Brain microvascular endothelial cell (primary cell): ENCODE data around the gene TMPRSS3.

Experiments
- DNase-seq: peaks from one replicate; pipeline ENCODE4 v3.0.0-alpha.2; 2020
- H3K27ac ChIP-seq: fragments of 250-450 bp; sonication (Bioruptor Pico); 2 replicates; pipeline ENCODE4 v1.5.1; 2020; ENCODE audit warnings: mild to moderate bottlenecking, moderate library complexity
- H3K27me3 ChIP-seq: fragments of 250-450 bp; sonication (Bioruptor Pico); replicated peaks from 2 replicates; pipeline ENCODE4 v1.5.1; 2020; ENCODE audit warnings: mild to moderate bottlenecking
- H3K36me3 ChIP-seq: fragments of 250-450 bp; sonication (Bioruptor Pico); replicated peaks from 2 replicates; pipeline ENCODE4 v1.5.1; 2020; ENCODE audit warnings: mild to moderate bottlenecking
- H3K4me3 ChIP-seq: 2 replicates; pipeline ENCODE4 v1.5.1; 2011; ENCODE audit warnings: low read depth, mild to moderate bottlenecking, control low read depth, low read length, moderate library complexity
- in situ Hi-C: cut with HindIII; loops from 2 replicates; pipeline ENCODE4 v1.10.0; 2017; ENCODE audit warnings: low sequenced_read_pairs, low pct_ligation_motif_present
- TF ChIP-seq, protein P1 (sequence below): IDR thresholded peaks from 2 replicates; pipeline ENCODE4 v1.5.1; 2011; ENCODE audit warnings: low read depth, mild to moderate bottlenecking, moderate library complexity, low read length, control low read depth, inconsistent platforms; ENCODE audit errors: missing control alignments

The TMPRSS3 gene

DNA sequence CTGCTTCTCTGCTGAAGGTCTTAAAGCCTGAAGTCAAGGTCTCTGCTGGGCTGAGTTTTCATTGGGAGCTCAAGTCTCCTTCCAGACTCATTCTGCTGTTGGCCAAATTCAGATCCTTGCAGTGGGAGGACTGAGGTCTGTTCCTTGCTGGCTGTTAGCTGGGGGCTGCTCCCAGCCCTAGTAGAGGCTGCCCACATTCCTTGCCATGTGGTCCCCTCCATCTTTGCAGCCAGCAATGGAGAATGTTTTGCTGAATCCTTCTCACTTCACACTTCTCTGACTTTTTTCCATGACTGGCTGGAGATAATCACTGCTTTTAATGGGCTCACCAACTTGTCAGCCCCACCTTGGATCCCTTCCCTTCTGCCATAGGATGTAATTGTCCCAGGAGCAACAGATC, 41.1 kb upstream of the TMPRSS3 start:
- DNase-seq, result no peak
- Histone ChIP-seq H3K4me3 (no peak overlapping the region), H3K36me3 (no peaks in the 10 kb centered on the region), H3K27me3 (no peaks in the 10 kb centered on the region), H3K27ac (no peak overlapping the region)
- in situ Hi-C loops, result no loop called here
- TF ChIP-seq, protein P1, sequence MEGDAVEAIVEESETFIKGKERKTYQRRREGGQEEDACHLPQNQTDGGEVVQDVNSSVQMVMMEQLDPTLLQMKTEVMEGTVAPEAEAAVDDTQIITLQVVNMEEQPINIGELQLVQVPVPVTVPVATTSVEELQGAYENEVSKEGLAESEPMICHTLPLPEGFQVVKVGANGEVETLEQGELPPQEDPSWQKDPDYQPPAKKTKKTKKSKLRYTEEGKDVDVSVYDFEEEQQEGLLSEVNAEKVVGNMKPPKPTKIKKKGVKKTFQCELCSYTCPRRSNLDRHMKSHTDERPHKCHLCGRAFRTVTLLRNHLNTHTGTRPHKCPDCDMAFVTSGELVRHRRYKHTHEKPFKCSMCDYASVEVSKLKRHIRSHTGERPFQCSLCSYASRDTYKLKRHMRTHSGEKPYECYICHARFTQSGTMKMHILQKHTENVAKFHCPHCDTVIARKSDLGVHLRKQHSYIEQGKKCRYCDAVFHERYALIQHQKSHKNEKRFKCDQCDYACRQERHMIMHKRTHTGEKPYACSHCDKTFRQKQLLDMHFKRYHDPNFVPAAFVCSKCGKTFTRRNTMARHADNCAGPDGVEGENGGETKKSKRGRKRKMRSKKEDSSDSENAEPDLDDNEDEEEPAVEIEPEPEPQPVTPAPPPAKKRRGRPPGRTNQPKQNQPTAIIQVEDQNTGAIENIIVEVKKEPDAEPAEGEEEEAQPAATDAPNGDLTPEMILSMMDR, result no peak

- no peaks in the 10 kb centered on the region for H3K36me3 ChIP-seq
These were observed 40.0 kb upstream of the TMPRSS3 start for GRCh38 chr21:42435833-42436232.

GRCh38 chr21:42435401-42435800, 39.5 kb upstream of the TMPRSS3 start:
- H3K27ac ChIP-seq, result no peak overlapping the region
- H3K36me3 ChIP-seq, result no peaks in the 10 kb centered on the region
- H3K27me3 ChIP-seq, result no peaks in the 10 kb centered on the region
- DNase-seq, result no peak
- no peak overlapping the region for H3K4me3 ChIP-seq
- in situ Hi-C loops, result no loop called here
- TF ChIP-seq, protein P1, result no peak

More at GRCh38 chr21:42435833-42436232, 40.0 kb upstream of the TMPRSS3 start:
- DNase-seq, result no peak
- H3K4me3 ChIP-seq, result no peak overlapping the region
- no peaks in the 10 kb centered on the region for H3K27me3 ChIP-seq
- H3K27ac ChIP-seq, result no peak overlapping the region
- TF ChIP-seq, protein P1, result no peak
- in situ Hi-C loops, result no loop called here

- no peaks in the 10 kb centered on the region for H3K36me3 ChIP-seq
- no peak overlapping the region for H3K27ac ChIP-seq
- in situ Hi-C loops, result no loop called here
- TF ChIP-seq, protein P1, result no peak
- H3K27me3 ChIP-seq, result no peaks in the 10 kb centered on the region
- DNase-seq, result no peak
- no peak overlapping the region for H3K4me3 ChIP-seq
These were observed 39.0 kb upstream of the TMPRSS3 start for GRCh38 chr21:42434884-42435283.

- DNase-seq, result no peak
- Histone ChIP-seq H3K27ac (no peak overlapping the region), H3K36me3 (no peaks in the 10 kb centered on the region), H3K27me3 (no peaks in the 10 kb centered on the region), H3K4me3 (no peak overlapping the region)
- TF ChIP-seq, protein P1, result no peak
- in situ Hi-C loops, result no loop called here
These were observed 38.2 kb upstream of the TMPRSS3 start for GRCh38 chr21:42433946-42434551.

DNA sequence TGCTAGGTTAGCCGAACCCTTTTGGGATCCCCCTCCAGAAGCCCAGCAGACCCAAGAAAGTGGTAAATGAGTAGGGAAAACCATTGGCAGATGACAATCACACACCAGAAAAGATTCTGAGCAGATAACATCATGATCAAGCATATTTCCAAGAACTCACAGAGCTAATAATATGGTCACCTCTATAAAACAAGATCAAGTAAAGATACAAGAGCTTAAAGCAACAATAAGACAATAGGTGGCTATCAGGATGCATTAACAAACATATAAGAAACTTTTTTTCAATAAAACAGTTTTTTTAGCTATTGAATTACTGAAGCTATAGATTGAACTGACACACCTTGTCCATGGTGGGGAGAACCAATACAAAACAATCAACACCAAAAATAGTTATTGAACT, 36.8 kb upstream of the TMPRSS3 start:
- TF ChIP-seq, protein P1, result no peak

More for the DNA sequence above, 36.8 kb upstream of the TMPRSS3 start:
- no peak for DNase-seq
- Histone ChIP-seq H3K4me3 (no peak overlapping the region), H3K36me3 (no peaks in the 10 kb centered on the region), H3K27ac (no peak overlapping the region), H3K27me3 (no peaks in the 10 kb centered on the region)
- in situ Hi-C loops, result no loop called here
